Muscle of arm (tissue), 14 donors: Measurements from ENCODE around the gene ACD. TPM values are rescaled to one million over a fixed set of nuclear protein-coding genes. Genes with fewer than 3 reads are reported as not detected.
"Not testable (repeated sequence)": the region's sequence is repeated elsewhere in the genome, so short reads cannot be mapped to it uniquely, and the experiment has no call there.

ENCODE experiments used
- DNase-seq: peaks from one replicate; pipeline ENCODE4 v3.0.0-alpha.2; 2013
- long read RNA-seq, 11 donors: transcript quantifications; one replicate each; lab custom pipeline, GENCODE V29; 2026
- polyA plus RNA-seq, 12 donors: library from polyadenylated mRNA; unstranded; fragments of 120-200 nt; gene quantifications; one replicate each; pipeline ENCODE4 v1.2.1, GENCODE V29; 2013; ENCODE audit not compliant: insufficient read length in 12 of 12

The ACD gene
- polyA plus RNA-seq, result 10 to 100 TPM in 10 of 12 donors, 1 to 10 TPM in 1, not detected in 1; 9.6 to 29.9 (median 13.0) TPM
- long read RNA-seq, donor 1, transcript ACD-214 (12 exons, 2,065 nt), result major isoform, 7 of 14 reads
- long read RNA-seq, donor 1, partial matches to known transcripts, result 5 of 14 reads
- long read RNA-seq, donor 1, other reads (novel, unspliced or antisense), result 0 of 14 reads
- long read RNA-seq, donor 2, partial matches to known transcripts, result 0 of 3 reads
- long read RNA-seq, donor 2, other reads (novel, unspliced or antisense), result 0 of 3 reads
- long read RNA-seq, donor 3, partial matches to known transcripts, result 0 of 1 reads
- long read RNA-seq, donor 3, other reads (novel, unspliced or antisense), result 0 of 1 reads
- long read RNA-seq, donor 4, result 0 reads
- long read RNA-seq, donor 5, partial matches to known transcripts, result 0 of 4 reads
- long read RNA-seq, donor 5, other reads (novel, unspliced or antisense), result 0 of 4 reads
- long read RNA-seq, donor 6, partial matches to known transcripts, result 0 of 4 reads
- long read RNA-seq, donor 6, other reads (novel, unspliced or antisense), result 0 of 4 reads
- long read RNA-seq, donor 7, partial matches to known transcripts, result 0 of 2 reads
- long read RNA-seq, donor 7, other reads (novel, unspliced or antisense), result 0 of 2 reads
- long read RNA-seq, donor 8, partial matches to known transcripts, result 0 of 6 reads
- long read RNA-seq, donor 8, other reads (novel, unspliced or antisense), result 0 of 6 reads
- long read RNA-seq, donor 9, partial matches to known transcripts, result 0 of 5 reads
- long read RNA-seq, donor 9, other reads (novel, unspliced or antisense), result 0 of 5 reads
- long read RNA-seq, donor 10, partial matches to known transcripts, result 0 of 5 reads
- long read RNA-seq, donor 10, other reads (novel, unspliced or antisense), result 0 of 5 reads
- long read RNA-seq, donor 11, transcript ACD-214 (12 exons, 2,065 nt), result major isoform, 6 of 6 reads
- long read RNA-seq, donor 11, partial matches to known transcripts, result 0 of 6 reads
- long read RNA-seq, donor 11, other reads (novel, unspliced or antisense), result 0 of 6 reads

DNA sequence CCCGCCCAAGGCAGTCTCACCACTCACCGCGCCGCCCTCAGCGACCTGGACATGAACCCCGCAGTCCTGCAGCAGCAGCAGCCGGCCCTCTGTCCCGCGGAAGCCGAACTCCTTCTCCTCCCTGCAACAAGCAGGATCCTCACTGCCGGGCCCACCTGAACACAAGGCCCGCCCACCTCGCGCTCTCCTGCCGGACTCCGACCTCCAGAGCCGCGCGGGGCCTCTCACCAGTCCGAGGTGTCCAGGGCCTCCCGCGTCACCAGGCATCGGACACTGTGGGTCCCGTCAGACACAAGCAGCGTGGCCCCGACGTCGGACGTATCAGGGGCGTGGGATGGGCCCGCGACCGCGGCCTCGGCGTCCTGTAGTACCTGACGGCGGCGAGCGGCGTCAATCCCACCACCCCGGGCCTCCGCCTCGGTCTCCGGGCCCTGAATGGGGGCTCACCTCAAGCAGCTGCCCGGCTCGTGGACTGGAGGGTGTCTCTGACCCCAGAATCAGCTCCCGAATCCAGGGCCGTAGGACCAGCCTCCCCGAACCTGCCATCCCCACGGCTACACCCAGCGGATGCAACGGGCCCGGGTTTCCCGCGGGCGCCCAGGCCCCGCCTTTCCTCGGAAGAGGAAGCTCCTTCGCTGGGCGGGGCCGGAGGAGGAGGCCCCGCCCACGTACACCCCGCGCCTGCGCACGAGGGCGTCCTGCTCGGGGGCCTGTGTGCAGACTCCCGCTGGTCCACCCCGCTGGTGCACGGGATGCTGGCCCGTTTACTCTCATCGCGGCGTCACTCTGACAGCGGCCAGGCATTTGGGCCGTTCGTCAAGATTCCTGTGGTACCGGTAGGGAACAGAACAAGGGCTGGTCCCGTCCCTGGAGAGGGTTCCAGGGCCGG is at the start of gene ACD:
Gene ACD (minus strand): TSS at position 586 of the 889 bp plus-strand sequence. CDS start 40 bp downstream, at position 546.
- peak; percentile 95 for DNase-seq

DNA sequence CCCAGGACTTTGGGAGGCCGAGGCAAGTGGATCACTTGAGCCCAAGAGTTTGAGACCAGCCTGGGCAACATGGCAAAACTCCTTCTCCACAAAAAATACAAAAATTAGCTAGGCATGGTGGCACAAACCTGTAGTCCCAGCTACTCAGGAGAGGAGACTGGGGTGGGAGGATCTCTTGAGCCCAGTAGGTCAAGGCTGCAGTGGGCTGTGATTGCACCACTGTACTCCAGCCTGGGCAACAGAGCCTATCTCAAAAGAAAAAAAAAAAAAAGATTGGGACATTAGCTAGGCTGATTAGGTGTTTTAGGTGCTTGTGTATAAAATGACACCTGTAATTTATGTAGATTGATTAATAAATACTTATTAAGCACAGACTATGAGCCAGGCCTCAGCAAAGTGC is 49.0 kb upstream of the ACD start:
- no peak for DNase-seq

DNA sequence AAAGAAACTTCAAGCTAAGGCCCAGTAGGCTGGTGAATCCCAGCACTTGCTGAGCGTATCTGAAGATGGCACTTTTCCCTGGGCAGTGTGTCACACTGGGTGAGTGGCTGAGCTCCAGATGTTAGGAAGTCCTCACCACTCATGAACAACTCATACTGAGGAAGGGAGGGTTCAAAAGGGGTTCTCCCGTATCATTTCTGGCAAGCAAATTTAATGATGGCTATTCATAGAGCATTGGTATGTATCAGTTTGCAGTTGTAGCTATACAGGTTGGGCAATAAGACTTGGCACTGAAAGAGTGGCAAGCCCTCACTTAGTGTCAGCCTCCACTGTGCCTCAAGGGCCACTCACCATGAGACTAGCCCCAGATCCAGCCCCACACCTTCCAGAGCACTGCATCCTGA is 48.3 kb upstream of the ACD start:
- DNase-seq, result no peak

DNA sequence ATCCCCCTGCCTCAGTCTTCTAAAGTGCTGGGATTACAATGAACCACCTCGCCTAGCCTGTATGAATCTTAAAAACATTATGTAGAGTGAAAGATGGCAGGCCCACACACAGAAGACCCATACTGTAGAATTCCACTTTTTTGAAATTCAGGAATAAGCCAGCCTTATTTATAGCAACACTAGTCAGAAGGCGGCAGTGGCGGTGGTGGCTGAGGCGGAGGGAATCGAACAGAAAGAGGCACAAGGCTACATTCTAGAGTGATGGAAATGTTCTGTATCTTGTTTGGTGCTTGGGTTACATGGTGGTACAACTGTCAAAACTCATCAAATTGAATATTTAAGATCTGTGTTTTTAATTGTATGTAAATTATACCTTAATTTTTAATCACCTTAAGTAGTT is 47.7 kb upstream of the ACD start:
- no peak for DNase-seq

DNA sequence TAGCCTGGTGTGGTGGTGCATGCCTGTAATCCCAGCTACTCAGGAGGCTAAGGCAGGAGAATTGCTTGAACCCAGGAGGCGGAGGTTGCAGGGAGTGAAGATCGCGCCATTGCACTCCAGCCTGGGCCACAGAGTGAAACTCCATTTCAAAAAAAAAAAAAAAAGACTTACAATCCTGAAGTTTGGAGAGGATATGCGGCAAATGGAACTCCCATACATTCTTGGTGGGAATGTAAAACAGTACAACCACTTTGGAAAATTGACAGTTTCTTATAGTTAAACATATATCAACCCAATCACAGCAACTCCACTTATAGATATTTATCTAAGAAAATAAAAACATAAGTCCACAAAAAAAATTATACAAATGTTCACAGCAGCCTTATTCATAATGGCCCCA is 47.1 kb upstream of the ACD start:
- DNase-seq, result no peak

DNA sequence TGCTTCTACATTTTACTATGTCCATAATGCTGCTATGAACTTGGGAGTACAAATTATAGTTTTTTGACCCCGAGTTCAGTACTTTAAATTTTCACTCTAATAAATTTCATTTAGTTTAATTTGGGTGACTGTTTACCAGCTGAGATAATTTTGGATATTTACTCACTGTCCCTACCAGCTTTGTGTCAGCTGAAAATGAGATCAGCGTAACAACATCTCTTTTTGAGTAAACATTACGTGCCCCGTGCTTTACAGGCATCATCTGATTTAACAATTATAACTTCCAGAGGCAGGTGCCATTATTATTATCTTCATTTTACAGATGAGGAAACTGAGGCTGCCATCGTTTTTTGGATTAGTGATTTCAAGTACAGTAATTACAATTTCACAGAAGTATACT is 44.0 kb upstream of the ACD start:
- no peak for DNase-seq

DNA sequence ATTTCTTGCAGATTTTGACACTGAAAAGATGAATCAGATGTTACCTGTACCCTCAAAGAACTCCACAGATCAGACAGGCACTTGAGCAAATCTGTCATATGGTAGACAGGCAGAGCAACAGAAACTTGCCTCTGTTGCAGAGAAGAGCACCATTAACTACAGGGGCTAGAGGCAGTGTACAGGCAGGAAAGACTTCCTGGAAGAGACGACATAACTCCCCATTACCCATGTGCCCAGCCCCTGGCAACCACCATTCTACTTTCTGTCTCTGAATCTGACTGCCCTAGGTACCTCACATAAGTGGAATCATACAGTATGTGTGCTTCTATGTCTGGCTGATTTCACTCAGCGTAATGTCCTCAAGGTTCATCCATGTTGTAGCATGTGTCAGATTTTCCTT is 43.6 kb upstream of the ACD start:
- no peak for DNase-seq

DNA sequence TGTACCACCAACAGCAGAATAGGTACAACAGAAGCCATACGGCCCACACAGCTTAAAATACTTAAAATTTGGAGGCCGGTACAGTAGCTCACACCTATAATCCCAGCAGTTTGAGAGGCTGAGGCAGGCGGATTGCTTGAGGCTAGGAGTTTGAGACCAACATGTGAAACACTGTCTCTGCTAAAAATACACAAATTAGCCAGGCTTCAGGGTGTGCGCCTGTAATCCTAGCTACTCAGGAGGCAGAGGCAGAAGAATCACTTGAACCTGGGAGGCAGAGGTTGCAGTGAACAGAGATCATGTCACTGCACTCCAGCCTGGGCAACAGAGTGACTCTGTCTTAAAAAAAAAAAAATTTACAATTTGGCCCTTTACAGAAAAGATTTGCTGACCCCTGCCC is 42.1 kb upstream of the ACD start:
- no peak for DNase-seq

DNA sequence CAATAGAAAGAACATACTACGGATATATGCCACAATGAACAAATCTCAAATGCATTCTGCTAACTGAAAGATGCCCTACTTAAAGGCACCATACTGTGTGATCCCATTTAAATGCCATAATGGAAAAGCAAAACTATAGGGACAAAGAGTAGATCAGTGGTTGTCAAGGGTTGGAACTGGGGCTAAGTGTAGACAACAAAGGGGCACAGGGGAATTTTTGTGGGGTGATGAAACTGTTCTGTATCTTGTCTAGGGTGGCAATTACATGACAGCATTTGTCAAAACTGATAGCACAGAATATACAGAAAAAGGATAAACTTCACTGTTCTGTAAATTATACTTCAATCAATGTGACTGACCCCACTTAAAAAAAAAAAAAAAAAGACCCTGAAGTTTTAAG is 41.4 kb upstream of the ACD start:
- no peak for DNase-seq

DNA sequence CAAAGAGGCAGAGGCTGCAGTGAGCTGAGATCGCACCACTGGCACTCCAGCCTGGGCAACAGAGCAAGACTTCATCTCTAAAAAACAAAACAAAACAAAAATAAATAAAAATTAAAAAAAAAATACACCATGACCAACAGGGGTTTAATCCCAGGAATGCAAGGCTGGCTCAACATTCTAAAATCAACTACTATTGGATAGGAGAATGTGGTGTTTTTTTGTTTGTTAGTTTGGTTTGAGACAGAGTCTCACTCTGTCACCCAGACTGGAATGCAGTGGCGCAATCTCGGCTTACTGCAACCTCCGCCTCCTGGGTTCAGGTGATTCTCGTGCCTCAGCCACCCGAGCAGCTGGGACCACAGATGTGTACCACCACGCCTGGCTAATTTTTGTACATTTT is 39.2 kb upstream of the ACD start:
- no peak for DNase-seq

DNA sequence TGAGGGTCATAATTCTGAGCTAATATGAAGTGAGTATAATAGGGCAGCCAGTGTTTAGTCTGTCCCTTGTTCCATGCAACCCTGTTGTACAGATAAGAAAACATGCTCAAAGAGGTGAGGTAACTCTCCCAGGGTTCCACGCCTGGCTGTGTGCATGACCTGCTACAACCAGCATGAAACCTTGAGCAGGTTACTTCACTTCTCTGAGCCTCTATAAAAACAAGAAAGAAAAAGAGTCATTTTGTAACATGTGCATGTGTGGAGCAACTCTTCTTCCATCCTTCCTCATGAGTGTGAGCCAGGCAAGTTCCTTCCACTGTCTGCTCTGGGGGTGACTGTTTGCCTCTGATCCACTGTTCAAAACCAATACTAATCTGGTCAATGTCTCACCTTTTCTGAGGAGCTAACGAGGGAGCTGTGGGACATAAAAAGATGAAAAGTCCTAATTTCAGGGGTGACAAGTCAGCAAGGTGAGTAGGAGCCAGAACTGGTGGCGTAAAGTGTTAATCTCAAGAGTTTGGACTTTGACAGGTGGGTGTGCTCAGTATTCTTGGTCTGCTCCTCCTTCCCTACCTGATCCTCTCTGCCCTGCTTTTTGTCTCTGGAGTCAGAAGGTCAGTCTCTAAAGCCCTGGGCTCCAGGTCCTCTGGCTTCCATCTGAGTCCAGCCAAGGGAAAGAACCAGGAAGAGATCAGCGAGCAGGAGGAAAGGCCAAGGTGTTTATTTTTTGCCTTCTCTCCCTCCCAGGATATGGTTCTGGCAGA is 37.5 kb upstream of the ACD start:
- DNase-seq, result no peak

DNA sequence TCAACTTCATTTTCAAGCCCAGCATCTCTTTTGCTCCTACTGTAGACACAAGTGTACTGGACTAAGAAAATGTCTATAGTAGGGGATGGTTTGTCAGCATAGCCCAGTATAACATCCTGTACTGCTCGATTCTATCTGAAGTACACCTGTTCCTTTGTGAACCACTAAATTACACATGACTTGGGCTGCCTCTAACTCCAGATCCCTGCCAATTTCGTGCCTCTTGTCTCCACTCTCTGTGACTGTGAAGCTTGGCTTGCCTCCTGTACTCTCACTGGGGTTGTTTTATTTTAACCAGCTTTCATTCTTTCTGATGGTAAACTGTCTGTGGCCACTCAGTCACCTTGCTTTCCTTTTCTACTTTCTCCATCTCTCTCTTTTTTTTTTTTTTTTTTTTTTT is 34.6 kb upstream of the ACD start:
- no peak for DNase-seq

DNA sequence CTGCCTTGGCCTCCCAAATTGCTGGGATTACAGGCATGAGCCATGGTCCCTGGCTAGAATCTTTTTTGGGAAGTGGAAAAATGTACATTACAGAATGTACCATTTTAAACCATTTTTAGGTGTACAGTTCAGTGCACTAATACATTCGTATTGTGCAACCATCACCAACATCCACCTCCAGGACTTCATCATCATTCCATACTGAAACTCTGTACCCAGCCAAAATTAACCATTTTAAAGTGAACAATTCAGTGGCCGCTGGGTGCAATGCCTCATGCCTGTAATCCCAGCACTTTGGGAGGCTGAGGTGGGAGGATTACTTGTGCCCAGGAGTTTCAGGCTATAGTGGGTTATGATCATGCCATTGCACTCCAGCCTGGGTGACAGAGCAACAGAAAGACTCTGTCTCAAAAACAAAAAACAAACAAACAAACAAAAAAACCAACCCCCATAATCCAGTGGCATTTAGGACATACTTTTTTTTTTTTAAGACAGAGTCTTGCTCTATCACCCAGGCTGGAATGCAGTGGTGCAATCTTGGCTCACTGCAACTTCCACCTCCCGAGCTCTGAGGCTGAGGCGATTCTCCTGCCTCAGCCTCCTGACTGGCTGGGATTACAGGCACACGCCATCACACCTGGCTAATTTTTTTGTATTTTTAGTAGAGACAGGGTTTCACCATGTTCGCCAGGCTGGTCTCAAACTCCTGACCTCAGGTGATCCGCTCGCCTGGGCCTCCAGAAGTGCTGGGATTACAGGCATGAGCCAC is 33.6 kb upstream of the ACD start:
- DNase-seq, result not testable (repeated sequence)

DNA sequence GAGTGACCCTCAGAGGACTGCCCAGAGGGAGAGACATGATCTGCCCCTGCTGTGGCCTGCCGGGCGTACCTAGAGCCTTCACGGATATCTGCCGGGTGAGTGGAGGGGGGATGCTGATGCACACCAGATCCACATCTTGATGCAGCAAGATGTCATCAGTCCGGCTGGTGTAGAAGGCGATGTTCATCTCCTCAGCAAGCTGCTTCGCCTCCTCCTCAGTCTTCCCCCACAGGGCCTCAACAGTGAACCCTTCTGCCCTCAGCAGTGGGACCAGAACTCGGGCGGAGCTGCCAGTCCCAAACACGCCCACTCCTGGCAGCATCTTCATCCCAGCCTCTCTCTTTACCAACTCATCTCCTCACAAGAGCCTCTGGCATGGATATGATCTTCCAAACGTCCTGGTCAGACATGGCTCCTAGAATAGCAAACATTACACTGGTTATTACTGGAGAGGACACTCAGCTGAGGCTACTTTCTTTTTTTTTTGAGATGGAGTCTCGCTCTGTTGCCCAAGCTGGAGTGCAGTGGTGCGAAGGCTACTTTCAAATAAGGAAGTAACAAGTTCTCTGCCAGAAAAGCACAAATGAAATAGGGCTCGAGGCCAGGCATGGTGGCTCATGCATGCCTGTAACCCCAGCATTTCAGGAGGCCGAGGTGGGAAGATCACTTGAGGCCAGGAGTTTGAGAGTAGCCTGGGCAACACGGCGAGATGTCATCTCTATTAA is 25.5 kb upstream of the ACD start:
- DNase-seq, result no peak

DNA sequence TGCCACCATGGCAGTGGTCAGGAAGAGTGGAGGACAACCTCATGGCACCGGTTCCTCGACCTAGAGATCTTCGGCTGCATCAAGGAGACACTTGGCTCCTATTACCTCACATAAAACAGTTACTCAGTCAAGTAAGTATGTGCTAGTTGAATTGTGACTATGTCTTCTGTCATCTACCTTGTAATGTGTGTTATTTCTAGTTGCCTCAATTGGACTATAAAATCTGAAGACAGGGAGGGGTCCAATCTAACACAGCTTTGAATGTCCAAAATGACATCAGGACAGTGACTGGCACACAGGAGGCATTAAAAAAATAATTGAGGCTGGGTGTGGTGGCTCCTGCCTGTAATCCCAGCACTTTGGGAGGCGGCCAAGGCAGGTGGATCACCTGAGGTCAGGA is 23.7 kb upstream of the ACD start:
- DNase-seq, result no peak

DNA sequence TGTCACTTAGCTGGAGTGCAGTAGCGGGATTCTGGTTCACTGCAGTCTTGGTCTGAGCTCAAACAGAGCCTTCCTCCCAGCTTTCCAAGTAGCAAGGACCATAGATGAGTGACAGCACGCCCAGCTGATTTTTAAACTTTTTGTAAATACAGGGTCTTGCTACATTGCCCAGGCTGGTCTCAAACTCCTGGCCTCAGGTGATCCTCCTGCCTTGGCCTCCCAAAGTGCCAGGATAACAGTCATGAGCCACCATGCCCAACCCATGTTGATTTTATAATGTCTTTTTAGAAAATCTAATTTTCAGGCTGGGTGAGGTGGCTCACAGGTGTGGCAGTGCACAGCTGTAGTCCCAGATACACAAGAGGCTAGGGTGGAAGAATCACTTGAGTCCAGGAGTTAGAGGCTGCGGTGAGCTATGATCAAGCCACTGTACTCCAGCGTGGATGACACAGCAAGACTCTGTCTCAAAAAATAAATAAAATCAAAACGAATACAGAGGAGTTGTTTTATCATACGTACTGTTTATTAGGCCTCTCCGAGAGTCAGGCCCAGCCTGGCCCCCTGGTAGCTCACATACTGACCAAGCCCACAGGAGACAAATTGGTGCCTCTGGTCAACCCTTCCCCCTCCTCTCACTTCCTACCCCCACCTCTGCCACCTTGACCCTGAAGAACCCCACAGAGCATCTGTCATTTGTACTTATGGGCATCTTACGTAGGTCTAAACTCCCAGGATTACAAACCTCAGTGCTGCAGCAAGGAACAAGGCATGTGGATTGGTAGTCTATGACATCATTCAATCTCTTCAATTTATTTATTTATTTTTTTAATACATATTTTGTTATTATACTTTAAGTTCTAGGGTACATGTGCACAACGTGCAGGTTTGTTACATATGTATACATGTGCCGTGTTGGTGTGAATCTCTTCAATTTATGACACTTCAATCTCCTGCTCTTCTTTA is 20.2 kb upstream of the ACD start:
- no peak for DNase-seq

DNA sequence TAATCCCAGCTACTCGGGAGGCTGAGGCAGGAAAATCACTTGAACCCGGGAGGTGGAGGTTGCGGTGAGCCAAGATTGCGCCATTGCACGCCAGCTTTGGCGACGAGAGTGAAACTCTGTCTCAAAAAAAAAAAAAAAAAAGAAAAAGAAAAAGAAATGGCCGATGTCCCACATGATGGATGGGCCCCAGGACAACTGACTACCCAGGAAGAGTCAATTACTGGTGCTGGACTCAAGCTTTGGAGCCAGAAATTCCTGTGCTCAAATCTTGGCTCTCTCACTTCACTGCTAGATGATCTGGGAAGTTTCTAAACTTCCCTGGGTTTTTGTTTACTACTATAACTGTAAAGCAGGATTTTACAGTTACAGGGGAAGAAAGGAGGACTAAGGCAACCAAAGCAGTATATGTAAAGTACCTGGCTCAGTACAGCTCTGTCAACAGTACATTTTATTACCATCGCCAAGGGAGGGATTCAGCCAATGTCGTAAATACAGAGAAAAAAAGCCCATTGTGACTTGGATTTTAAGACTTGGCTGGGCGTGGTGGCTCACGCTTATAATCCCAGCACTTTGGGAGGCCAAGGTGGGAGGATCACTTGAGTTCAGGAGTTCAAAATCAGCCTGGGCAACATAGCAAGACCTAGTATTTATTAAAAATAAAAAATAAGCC is 18.4 kb upstream of the ACD start:
- DNase-seq, result no peak

DNA sequence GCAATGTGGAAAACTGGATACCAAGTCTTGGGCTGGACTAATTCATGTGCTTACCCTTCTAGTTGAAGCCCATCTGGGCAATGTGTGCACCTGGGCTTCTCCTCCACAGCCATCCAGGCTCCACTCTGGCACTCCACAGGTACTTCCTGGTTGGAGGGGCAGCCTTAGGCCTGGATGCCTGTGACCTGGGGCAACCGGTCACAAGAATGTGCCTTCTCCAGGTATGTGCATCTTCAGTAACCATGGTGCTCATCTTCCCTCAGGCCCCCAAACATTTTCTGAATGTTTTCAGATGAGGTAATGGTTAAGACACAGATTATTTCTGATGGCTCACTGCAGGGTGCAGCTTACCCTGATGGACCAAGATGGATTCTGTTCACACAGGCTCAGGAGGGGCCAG is 17.7 kb upstream of the ACD start:
- no peak for DNase-seq
